ENCODE measurements around the gene SMARCD3.
A peak's percentile ranks its signal among the peaks of the same experiment; 100 is the strongest.

SMARCD3 gene

GRCh38 chr7:151206914-151207313 is 41.6 kb downstream of the SMARCD3 start:
- no peak for DNase-seq

GRCh38 chr7:151205730-151206129 is 42.8 kb downstream of the SMARCD3 start:
- DNase-seq: no peak

- no peak for DNase-seq
These were observed 44.0 kb downstream of the SMARCD3 start for GRCh38 chr7:151204383-151205032.

GRCh38 chr7:151202836-151203235 is 45.7 kb downstream of the SMARCD3 start:
- DNase-seq: no peak

- DNase-seq: no peak
These were observed 46.7 kb downstream of the SMARCD3 start for GRCh38 chr7:151201751-151202150.

GRCh38 chr7:151201344-151201743 is 47.1 kb downstream of the SMARCD3 start:
- no peak for DNase-seq

- peak; percentile 54 for DNase-seq
These were observed 49.3 kb downstream of the SMARCD3 start for GRCh38 chr7:151198945-151199848.

- no peak for DNase-seq
These were observed 50.6 kb downstream of the SMARCD3 start for GRCh38 chr7:151197932-151198331.

- DNase-seq: no peak
These were observed 52.7 kb downstream of the SMARCD3 start for GRCh38 chr7:151195616-151196450.

GRCh38 chr7:151194188-151194587 is 54.3 kb downstream of the SMARCD3 start:
- no peak for DNase-seq

GRCh38 chr7:151193203-151193978 is 55.1 kb downstream of the SMARCD3 start:
- no peak for DNase-seq

- DNase-seq: no peak
These were observed 56.4 kb downstream of the SMARCD3 start for GRCh38 chr7:151192002-151192539.

GRCh38 chr7:151191544-151191943 is 57.0 kb downstream of the SMARCD3 start:
- no peak for DNase-seq

GRCh38 chr7:151189038-151189437 is 59.5 kb downstream of the SMARCD3 start:
- DNase-seq: no peak
